ENCODE data around the gene HOXD1. TPM values are rescaled to one million over a fixed set of nuclear protein-coding genes. Genes with fewer than 3 reads are reported as not detected.

HOXD1 gene
- total and polyA plus RNA-seq, 2 experiments from 2014 or later, result not detected

GRCh38 chr2:176234940-176235339, 46.5 kb downstream of the HOXD1 start:
- no peak for DNase-seq (ENCODE audit: low read depth in 1 of 2, low spot score in 1 of 2)
- Histone ChIP-seq H3K9me3 (ENCODE audit: low read depth) (no peaks in the 10 kb centered on the region), H3K4me3 (no peak overlapping the region), H3K27ac (no peak overlapping the region), H3K36me3 (no peaks in the 10 kb centered on the region), H3K4me1 (ENCODE audit: low read depth) (no peaks in the 10 kb centered on the region), H3K27me3 (peaks cover 3% of the 10 kb centered on the region)
- no peak for TF ChIP-seq CTCF (IDR thresholded peaks at IDR 0.05; ENCODE audit: low read depth, low read length)

GRCh38 chr2:176237456-176237855, 49.0 kb downstream of the HOXD1 start:
- DNase-seq (ENCODE audit: low read depth in 1 of 2, low spot score in 1 of 2), result peak in 1 of 2 donors; percentile 4
- H3K9me3 ChIP-seq (ENCODE audit: low read depth), result no peaks in the 10 kb centered on the region
- H3K27me3 ChIP-seq, result peaks cover 3% of the 10 kb centered on the region
- TF ChIP-seq CTCF (IDR thresholded peaks at IDR 0.05; ENCODE audit: low read depth, low read length), result no peak
- H3K4me3 ChIP-seq, result no peak overlapping the region
- no peak overlapping the region for H3K27ac ChIP-seq
- no peaks in the 10 kb centered on the region for H3K36me3 ChIP-seq
- H3K4me1 ChIP-seq (ENCODE audit: low read depth), result no peaks in the 10 kb centered on the region

- no peak overlapping the region for H3K27ac ChIP-seq
- H3K4me3 ChIP-seq, result no peak overlapping the region
- no peak for DNase-seq (ENCODE audit: low read depth in 1 of 2, low spot score in 1 of 2)
- TF ChIP-seq CTCF (IDR thresholded peaks at IDR 0.05; ENCODE audit: low read depth, low read length), result no peak
- peaks cover 3% of the 10 kb centered on the region for H3K27me3 ChIP-seq
- H3K9me3 ChIP-seq (ENCODE audit: low read depth), result no peaks in the 10 kb centered on the region
- H3K4me1 ChIP-seq (ENCODE audit: low read depth), result no peaks in the 10 kb centered on the region
- H3K36me3 ChIP-seq, result no peaks in the 10 kb centered on the region
These were observed 50.6 kb downstream of the HOXD1 start for GRCh38 chr2:176239031-176239430.

GRCh38 chr2:176240301-176240700, 51.8 kb downstream of the HOXD1 start:
- no peak for TF ChIP-seq CTCF (IDR thresholded peaks at IDR 0.05; ENCODE audit: low read depth, low read length)
- no peak for DNase-seq (ENCODE audit: low read depth in 1 of 2, low spot score in 1 of 2)
- Histone ChIP-seq H3K9me3 (ENCODE audit: low read depth) (no peaks in the 10 kb centered on the region), H3K36me3 (no peaks in the 10 kb centered on the region), H3K4me1 (ENCODE audit: low read depth) (no peaks in the 10 kb centered on the region), H3K27ac (no peak overlapping the region), H3K4me3 (no peak overlapping the region), H3K27me3 (peaks cover 3% of the 10 kb centered on the region)

Other genes with a start within 250 kb of the HOXD1 start
- gene LNPK, start 186.4 kb upstream of the HOXD1 start, total RNA-seq, result 34.5 and 37.7 TPM in 2 replicates
- 35.0 and 41.9 TPM in 2 replicates for gene LNPK, start 186.4 kb upstream of the HOXD1 start, polyA plus RNA-seq
- 0.06 and 0.11 TPM in 2 replicates for gene EVX2, start 104.7 kb upstream of the HOXD1 start, total RNA-seq
- gene EVX2, start 104.7 kb upstream of the HOXD1 start, polyA plus RNA-seq, result 0.28 TPM in 1 of 2 replicates, not detected in the other
- gene HOXD13, start 95.9 kb upstream of the HOXD1 start, total RNA-seq, result not detected in 2 replicates
- gene HOXD13, start 95.9 kb upstream of the HOXD1 start, polyA plus RNA-seq, result not detected in 2 replicates
- not detected in 2 replicates for gene HOXD12, start 88.9 kb upstream of the HOXD1 start, total RNA-seq
- gene HOXD12, start 88.9 kb upstream of the HOXD1 start, polyA plus RNA-seq, result not detected in 2 replicates
- gene HOXD11, start 81.4 kb upstream of the HOXD1 start, total RNA-seq, result not detected in 2 replicates
- not detected in 2 replicates for gene HOXD11, start 81.4 kb upstream of the HOXD1 start, polyA plus RNA-seq
- gene HOXD10, start 71.9 kb upstream of the HOXD1 start, total RNA-seq, result not detected in 2 replicates
- not detected in 2 replicates for gene HOXD10, start 71.9 kb upstream of the HOXD1 start, polyA plus RNA-seq
- gene HOXD9, start 65.9 kb upstream of the HOXD1 start, total RNA-seq, result not detected in 2 replicates
- gene HOXD9, start 65.9 kb upstream of the HOXD1 start, polyA plus RNA-seq, result not detected in 2 replicates
- not detected in 2 replicates for gene HOXD8, start 59.0 kb upstream of the HOXD1 start, total RNA-seq
- gene HOXD8, start 59.0 kb upstream of the HOXD1 start, polyA plus RNA-seq, result not detected in 2 replicates
- not detected in 2 replicates for gene HOXD4, start 37.1 kb upstream of the HOXD1 start, total RNA-seq
- not detected in 2 replicates for gene HOXD4, start 37.1 kb upstream of the HOXD1 start, polyA plus RNA-seq
- 0.12 TPM in 1 of 2 replicates, not detected in the other for gene HOXD3, start 31.4 kb upstream of the HOXD1 start, total RNA-seq
- gene HOXD3, start 31.4 kb upstream of the HOXD1 start, polyA plus RNA-seq, result not detected in 2 replicates
- 50.9 and 60.7 TPM in 2 replicates for gene MTX2, start 80.8 kb downstream of the HOXD1 start, total RNA-seq
- 107 and 124 TPM in 2 replicates for gene MTX2, start 80.8 kb downstream of the HOXD1 start, polyA plus RNA-seq

Data from cardiac muscle cell (in vitro differentiated cells and primary cell).